ENCODE measurements around the gene USP2. TPM values are rescaled to one million over a fixed set of nuclear protein-coding genes. Genes with fewer than 3 reads are reported as not detected.

The USP2 gene
- under 1 TPM; 0.58 to 0.71 TPM for total RNA-seq

DNA sequence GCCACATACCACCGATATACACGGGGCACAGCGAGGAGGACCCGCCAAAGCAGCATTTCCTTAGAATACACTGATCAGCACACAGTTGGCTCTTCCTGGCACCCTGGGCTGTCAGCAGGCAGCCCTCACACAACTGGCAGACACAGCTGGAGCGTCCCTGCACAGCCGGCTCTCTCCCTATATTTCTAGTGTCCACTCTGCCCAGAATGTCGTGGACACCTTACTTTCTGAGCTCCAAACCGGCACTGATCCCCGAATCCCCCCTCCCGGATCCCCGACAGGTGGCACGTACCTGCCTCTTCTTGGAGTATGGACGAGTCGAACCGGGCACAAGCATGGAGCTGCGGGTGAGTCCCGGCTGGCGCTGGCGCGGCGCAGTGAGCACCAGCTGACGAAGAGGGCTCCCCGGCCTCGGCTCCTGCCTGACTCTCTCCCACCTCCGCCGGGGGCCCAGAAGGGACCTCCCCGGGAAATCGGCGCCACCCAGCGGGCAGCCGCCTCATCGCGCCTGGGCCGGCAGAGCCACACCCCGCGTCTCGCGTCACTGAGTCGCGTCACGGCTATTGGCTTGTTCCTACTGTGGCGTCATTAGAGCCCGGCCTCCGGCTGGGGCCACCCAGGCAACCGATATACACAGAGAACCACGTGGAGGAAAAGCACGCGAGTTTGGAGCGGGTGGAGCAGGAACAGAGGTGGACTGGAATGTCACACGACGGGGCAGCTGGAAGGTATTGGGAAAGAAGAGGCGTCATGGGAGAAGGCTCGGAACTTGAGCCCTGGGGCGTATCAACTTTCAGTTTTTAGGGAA, at the start of gene USP2:
Gene USP2 (minus strand): TSS at position 510 of the 808 bp plus-strand sequence. CDS start 8,210 bp downstream, outside the sequence.
- Mint-ChIP-seq H3K27ac (peak within 1 kb of the TSS; percentile 18), H3K9me3 (ENCODE audit: low read depth) (no peaks in the 10 kb centered on the region), H3K4me1 (peaks cover 7% of the 10 kb centered on the region), H3K4me3 (no peak within 1 kb of the TSS), H3K36me3 (ENCODE audit: low read depth) (no peaks in the 10 kb centered on the region), H3K27me3 (no peaks in the 10 kb centered on the region)
- DNase-seq (peak; percentile 98), ATAC-seq (peak; percentile 98)
- intact Hi-C loops (cut with DNase I, micrococcal nuclease), result loop anchor here (1.0 to 5.0 kb wide), 9 partner anchors 20 to 363 kb away; partner anchors contain the start of genes CBL (in 1 of the 2), NECTIN1 (in 1 of the 2), RNF26 (in 1 of the 2) and RPS25 (in 1 of the 2)
- CTCF ChIA-PET, result interaction anchor here (0.6 to 11.3 kb wide), 22 partner anchors 8 to 275 kb away, joined by 3 to 153 read pairs (median 4); no protein-coding TSS in a partner anchor
- POLR2A ChIA-PET, result no interaction called here

DNA sequence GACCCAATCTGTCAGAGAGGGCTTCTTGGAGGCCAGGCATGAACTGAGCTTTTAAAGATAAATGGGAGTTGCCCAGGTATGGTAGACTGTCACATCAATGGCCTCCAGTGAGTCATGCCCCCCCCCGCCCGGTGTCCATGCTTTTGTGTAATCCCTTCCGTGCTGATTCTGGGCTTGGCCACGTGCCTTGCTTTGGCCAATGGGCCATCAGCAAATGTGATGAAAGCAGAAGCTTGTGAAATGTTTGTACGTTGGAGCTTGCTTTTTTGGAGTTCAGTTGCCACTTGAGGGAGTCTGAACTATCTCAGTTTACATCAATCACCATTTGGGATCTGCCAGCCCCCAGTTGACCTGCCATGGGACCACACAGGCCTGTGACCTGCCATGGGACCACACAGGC, 45.8 kb upstream of the USP2 start:
- intact Hi-C loops (cut with DNase I, micrococcal nuclease), result no loop called here
- Mint-ChIP-seq H3K27ac (no peak overlapping the region), H3K4me1 (peaks cover 13% of the 10 kb centered on the region), H3K9me3 (ENCODE audit: low read depth) (no peaks in the 10 kb centered on the region), H3K27me3 (peaks cover 34% of the 10 kb centered on the region), H3K36me3 (ENCODE audit: low read depth) (no peaks in the 10 kb centered on the region), H3K4me3 (no peak overlapping the region)
- ATAC-seq, result no peak
- ChIA-PET POLR2A (interaction anchor here (0.6 kb wide), 1 partner anchor 492 kb away, joined by 5 read pairs; no protein-coding TSS in a partner anchor), CTCF (interaction anchor here (1.5 kb wide), 1 partner anchor 48 kb away, joined by 4 read pairs; no protein-coding TSS in a partner anchor)
- no peak for DNase-seq

GRCh38 chr11:119426142-119426541, 44.7 kb upstream of the USP2 start:
- ChIA-PET POLR2A (interaction anchor here (0.6 kb wide), 1 partner anchor 254 kb away, joined by 5 read pairs; no protein-coding TSS in a partner anchor), CTCF (interaction anchor here (0.7 to 1.5 kb wide), 2 partner anchors 13 to 49 kb away, joined by 4 read pairs; no protein-coding TSS in a partner anchor)

DNA sequence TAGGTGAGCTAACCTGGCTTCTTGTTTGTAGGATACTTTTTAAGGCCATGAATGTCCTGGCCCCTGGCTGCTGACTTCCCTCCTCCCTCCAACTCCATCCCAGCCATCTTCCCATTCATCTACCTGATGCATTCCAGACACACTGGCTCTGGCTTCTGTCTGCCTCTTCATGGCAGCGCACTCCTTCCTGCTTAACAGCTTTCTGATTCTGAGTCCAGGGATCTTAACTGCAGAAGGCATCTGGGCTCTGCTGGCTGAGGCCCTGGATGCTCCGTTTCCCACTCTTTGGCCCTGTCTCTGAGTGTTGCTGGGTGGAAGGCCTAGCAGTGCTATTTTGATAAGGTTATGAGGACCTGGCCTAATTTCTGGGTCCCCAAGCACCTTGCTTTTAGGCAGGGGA, 43.3 kb upstream of the USP2 start:
- H3K9me3 Mint-ChIP-seq (ENCODE audit: low read depth), result no peaks in the 10 kb centered on the region
- peaks cover 20% of the 10 kb centered on the region for H3K4me1 Mint-ChIP-seq
- ChIA-PET CTCF (no interaction called here), POLR2A (no interaction called here)
- H3K27ac Mint-ChIP-seq, result no peak overlapping the region
- intact Hi-C loops (cut with DNase I, micrococcal nuclease), result no loop called here
- peaks cover 36% of the 10 kb centered on the region for H3K27me3 Mint-ChIP-seq
- no peaks in the 10 kb centered on the region for H3K36me3 Mint-ChIP-seq (ENCODE audit: low read depth)
- DNase-seq (no peak), ATAC-seq (no peak)
- H3K4me3 Mint-ChIP-seq, result no peak overlapping the region

More at GRCh38 chr11:119426142-119426541, 44.7 kb upstream of the USP2 start:
- Mint-ChIP-seq H3K36me3 (ENCODE audit: low read depth) (no peaks in the 10 kb centered on the region), H3K4me1 (peaks cover 20% of the 10 kb centered on the region), H3K27ac (no peak overlapping the region), H3K9me3 (ENCODE audit: low read depth) (no peaks in the 10 kb centered on the region), H3K27me3 (peaks cover 40% of the 10 kb centered on the region), H3K4me3 (no peak overlapping the region)
- intact Hi-C loops (cut with DNase I, micrococcal nuclease), result no loop called here
- DNase-seq, result no peak
- ATAC-seq, result peak; percentile 3

- DNase-seq (no peak), ATAC-seq (no peak)
- Mint-ChIP-seq H3K4me3 (no peak overlapping the region), H3K36me3 (ENCODE audit: low read depth) (no peaks in the 10 kb centered on the region), H3K27ac (no peak overlapping the region), H3K9me3 (ENCODE audit: low read depth) (no peaks in the 10 kb centered on the region), H3K4me1 (peaks cover 20% of the 10 kb centered on the region), H3K27me3 (peaks cover 40% of the 10 kb centered on the region)
- POLR2A ChIA-PET, result no interaction called here
- CTCF ChIA-PET, result interaction anchor here (0.7 kb wide), 1 partner anchor 45 kb away, joined by 3 read pairs; no protein-coding TSS in a partner anchor
- intact Hi-C loops (cut with DNase I, micrococcal nuclease), result no loop called here
These were observed 42.8 kb upstream of the USP2 start for GRCh38 chr11:119424276-119424675.

- Mint-ChIP-seq H3K27ac (no peak overlapping the region), H3K36me3 (ENCODE audit: low read depth) (no peaks in the 10 kb centered on the region), H3K9me3 (ENCODE audit: low read depth) (no peaks in the 10 kb centered on the region), H3K27me3 (peaks cover 41% of the 10 kb centered on the region), H3K4me3 (no peak overlapping the region), H3K4me1 (peaks cover 20% of the 10 kb centered on the region)
- DNase-seq, result no peak
- no peak for ATAC-seq
- intact Hi-C loops (cut with DNase I, micrococcal nuclease), result no loop called here
- ChIA-PET CTCF (interaction anchor here (0.7 kb wide), 1 partner anchor 46 kb away, joined by 3 read pairs; no protein-coding TSS in a partner anchor), POLR2A (no interaction called here)
These were observed 42.2 kb upstream of the USP2 start for GRCh38 chr11:119423509-119424254.

DNA sequence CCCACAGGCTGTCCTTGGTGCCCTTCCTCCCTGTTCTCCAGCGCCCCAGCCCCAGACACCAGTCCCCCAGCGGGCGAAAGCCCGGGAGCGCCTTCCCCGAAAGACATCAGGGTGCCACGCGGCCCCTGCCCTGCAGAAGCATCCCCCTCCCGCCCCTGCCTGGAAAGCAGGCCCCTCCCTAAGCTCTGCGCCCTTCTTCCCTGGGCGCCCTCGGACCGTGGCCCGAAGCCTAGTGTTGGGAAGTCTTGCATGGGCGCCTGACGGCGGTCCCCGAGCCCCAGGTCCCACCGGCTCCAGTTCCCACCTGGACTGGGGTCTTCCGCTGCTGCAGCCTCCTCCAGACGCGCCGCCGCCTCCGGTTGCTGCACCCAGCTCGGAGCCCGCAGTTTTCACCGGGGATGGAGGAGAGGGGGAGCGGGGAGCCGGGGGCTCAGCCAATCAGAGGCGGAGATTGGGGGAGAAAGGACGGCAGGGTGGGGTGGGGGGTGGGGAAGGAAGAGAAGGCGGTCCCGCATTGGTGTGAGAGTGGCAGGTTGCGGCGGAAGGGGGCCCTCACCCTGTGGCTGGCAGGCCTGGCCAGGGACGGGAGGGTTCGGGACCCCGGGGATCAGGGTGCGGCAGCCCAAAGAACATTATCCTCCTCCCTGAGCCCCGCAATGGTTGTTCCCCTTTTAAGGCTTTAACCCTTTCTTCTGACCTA, 41.5 kb upstream of the USP2 start, which contains the start of gene THY1:
Gene THY1 (minus strand): TSS at position 364 of the 700 bp plus-strand sequence. CDS start 2,267 bp downstream, outside the sequence.
- H3K4me3 Mint-ChIP-seq, result peak within 1 kb of the TSS; percentile 55
- DNase-seq (no peak), ATAC-seq (no peak)
- POLR2A ChIA-PET, result no interaction called here
- no peak within 1 kb of the TSS for H3K27ac Mint-ChIP-seq
- peaks cover 20% of the 10 kb centered on the region for H3K4me1 Mint-ChIP-seq
- intact Hi-C loops (cut with DNase I, micrococcal nuclease), result no loop called here
- H3K9me3 Mint-ChIP-seq (ENCODE audit: low read depth), result no peaks in the 10 kb centered on the region
- H3K27me3 Mint-ChIP-seq, result peaks cover 41% of the 10 kb centered on the region
- H3K36me3 Mint-ChIP-seq (ENCODE audit: low read depth), result no peaks in the 10 kb centered on the region
- CTCF ChIA-PET, result interaction anchor here (0.5 kb wide), 1 partner anchor 84 kb away, joined by 4 read pairs; no protein-coding TSS in a partner anchor

DNA sequence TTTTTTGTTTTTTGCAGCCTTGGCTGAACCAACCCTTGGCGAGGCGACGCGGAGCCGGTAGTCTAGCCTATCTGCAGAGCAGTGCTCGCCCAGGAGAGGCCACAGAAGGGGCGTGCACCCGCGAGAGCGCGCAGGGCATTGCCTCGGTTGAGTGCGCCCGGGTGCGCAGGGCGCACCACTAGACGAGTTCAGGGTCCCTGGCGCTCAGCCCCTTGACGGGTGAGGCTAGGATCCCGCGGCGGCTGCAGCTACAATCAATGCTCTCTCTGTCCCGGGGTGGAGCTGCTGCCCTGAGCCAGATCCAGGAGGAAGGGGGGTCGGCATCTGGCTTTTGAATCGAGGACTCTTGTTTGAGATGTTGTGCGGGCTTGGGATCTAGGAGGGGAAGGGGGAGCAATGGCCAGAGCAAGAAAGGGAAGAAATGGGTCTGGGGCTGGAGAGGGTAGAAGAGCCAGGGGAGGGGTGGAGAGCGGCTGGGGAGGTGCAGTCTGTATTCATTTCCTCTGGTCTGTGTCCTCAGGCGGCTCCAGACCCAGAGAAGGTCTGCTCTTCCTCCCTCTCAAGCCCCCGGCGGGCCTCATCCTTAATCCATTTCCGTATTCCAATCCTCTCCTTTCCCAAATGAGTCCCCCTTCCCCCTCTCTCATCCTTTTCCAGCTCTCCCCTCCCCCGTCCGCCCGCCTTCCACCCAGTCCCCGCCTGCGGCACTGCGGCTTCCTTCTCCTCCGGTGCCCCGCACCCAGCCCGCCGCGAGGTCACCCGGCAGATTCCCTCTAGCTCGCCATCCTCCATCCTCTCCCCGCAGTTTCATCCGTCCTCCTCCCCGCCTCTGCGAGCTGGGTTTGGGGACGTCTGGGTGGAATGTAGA, 40.7 kb upstream of the USP2 start:
- H3K9me3 Mint-ChIP-seq (ENCODE audit: low read depth), result no peaks in the 10 kb centered on the region
- ATAC-seq (peak; percentile 57), DNase-seq (peak; percentile 24)
- intact Hi-C loops (cut with DNase I, micrococcal nuclease), result no loop called here
- H3K27ac Mint-ChIP-seq, result no peak overlapping the region
- POLR2A ChIA-PET, result no interaction called here
- CTCF ChIA-PET, result interaction anchor here (0.5 kb wide), 1 partner anchor 83 kb away, joined by 4 read pairs; no protein-coding TSS in a partner anchor
- no peaks in the 10 kb centered on the region for H3K36me3 Mint-ChIP-seq (ENCODE audit: low read depth)
- peaks cover 43% of the 10 kb centered on the region for H3K27me3 Mint-ChIP-seq
- H3K4me1 Mint-ChIP-seq, result peaks cover 20% of the 10 kb centered on the region
- peak overlapping the region; percentile 55 for H3K4me3 Mint-ChIP-seq

GRCh38 chr11:119421351-119421750, 39.9 kb upstream of the USP2 start:
- DNase-seq (no peak), ATAC-seq (no peak)
- ChIA-PET CTCF (no interaction called here), POLR2A (no interaction called here)
- Mint-ChIP-seq H3K36me3 (ENCODE audit: low read depth) (no peaks in the 10 kb centered on the region), H3K9me3 (ENCODE audit: low read depth) (no peaks in the 10 kb centered on the region), H3K4me3 (no peak overlapping the region), H3K27me3 (peaks cover 43% of the 10 kb centered on the region), H3K27ac (no peak overlapping the region), H3K4me1 (peaks cover 16% of the 10 kb centered on the region)
- intact Hi-C loops (cut with DNase I, micrococcal nuclease), result no loop called here

DNA sequence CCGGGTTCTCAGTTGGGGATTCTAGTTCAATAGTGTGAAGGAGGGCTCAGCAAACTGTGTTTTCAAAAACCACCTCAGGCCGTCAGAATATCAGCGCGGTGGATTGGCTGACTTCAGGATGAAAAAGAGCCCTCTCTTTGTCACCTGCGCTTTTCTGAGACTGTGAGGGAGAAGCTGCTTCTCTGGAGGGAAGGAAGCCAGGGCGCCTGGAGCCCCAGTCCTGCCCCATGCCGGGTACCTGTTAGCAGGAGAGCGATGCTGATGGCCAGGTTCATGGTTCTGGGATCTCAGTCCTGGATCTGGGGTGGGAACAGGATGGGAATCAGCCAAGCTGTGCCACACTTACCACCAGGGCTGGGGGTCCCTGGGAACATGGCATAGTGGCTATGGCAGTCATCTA, 39.1 kb upstream of the USP2 start:
- Mint-ChIP-seq H3K36me3 (ENCODE audit: low read depth) (no peaks in the 10 kb centered on the region), H3K4me3 (no peak overlapping the region), H3K9me3 (ENCODE audit: low read depth) (no peaks in the 10 kb centered on the region), H3K27ac (no peak overlapping the region), H3K27me3 (peaks cover 43% of the 10 kb centered on the region), H3K4me1 (peaks cover 11% of the 10 kb centered on the region)
- intact Hi-C loops (cut with DNase I, micrococcal nuclease), result no loop called here
- POLR2A ChIA-PET, result no interaction called here
- no peak for DNase-seq
- ATAC-seq, result no peak
- CTCF ChIA-PET, result no interaction called here
